Stimulated activated CD8-positive, alpha-beta memory T cell treated with anti-CD3 and anti-CD28 coated beads, Interleukin-4, amount 100 ng/mL, for 4 hours (primary cell): Measurements from ENCODE around the gene LIAS.
"Not testable (repeated sequence)": the region's sequence is repeated elsewhere in the genome, so short reads cannot be mapped to it uniquely, and the experiment has no call there.

ENCODE experiments used
- DNase-seq, 2 donors: peaks; one replicate each; pipeline ENCODE4 v3.0.0-alpha.2; 2020; ENCODE audit warnings: low read depth in 2 of 2, low spot score in 1 of 2

LIAS gene

DNA sequence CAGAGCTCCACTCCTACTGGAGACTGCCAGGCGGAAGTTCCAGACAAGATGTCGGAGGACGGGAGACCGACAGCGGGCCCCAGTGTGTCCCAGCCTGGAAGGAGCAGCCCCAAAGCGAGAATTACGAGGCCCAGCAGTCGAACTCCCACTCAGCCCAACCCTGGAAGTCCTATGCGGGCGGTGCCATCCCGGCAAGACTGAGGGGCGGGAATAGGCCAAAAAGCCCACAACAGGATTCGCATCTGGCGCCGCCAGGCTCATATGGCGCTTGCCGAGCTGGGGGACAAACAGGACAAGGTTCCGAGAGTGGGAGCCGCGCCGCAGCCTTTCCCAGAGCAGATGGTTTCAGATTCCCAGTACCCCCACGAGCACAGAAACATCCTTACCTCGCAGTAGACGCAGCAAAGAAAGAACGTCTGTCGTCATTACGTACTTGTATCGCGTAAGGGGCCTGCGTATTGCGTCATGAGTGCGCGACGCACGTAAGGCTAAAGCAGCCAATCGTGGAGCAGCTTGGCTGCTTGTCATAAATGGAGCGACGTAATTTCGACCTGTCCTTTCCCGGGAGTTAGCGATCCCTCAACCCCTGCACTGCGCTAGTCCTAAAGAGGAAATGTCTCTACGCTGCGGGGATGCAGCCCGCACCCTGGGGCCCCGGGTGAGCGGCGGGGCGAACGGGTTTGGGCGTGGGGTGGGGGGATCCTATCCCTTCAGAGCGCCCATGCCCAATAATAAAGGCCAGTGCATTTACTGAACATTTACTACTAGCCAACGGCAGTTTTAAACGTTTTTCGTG, at the start of gene LIAS, which contains the start of gene RPL9:
Gene LIAS, plus strand, starts transcription at position 552 of the 796 bp plus-strand sequence. Its CDS starts 62 bp downstream, at position 614.
Gene RPL9, minus strand, starts transcription at position 418 of the 796 bp plus-strand sequence. CDS start 483 bp downstream, outside the sequence.
- DNase-seq, result peak; percentile 88 to 89

- no peak for DNase-seq
Measured at GRCh38 chr4:39410415-39410814, 48.4 kb upstream of the LIAS start.

DNA sequence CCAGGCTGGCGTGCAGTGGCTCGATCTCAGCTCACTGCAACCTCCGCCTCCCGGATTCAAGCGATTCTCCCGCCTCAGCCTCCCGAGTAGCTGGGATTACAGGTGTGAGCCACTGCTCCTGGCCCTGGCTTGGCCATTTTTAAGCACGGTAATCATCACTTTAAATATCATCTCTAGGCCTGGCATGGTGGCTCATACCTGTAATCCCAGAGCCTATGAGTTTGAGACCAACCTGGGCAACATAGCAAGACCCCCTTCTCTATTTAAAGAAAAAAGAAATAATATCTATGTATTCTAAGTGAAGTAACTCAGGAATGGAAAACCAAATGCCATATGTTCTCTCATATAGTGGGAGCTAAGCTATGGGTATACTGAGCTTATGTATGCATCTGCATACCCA, 47.3 kb upstream of the LIAS start:
- not testable (repeated sequence) for DNase-seq

DNA sequence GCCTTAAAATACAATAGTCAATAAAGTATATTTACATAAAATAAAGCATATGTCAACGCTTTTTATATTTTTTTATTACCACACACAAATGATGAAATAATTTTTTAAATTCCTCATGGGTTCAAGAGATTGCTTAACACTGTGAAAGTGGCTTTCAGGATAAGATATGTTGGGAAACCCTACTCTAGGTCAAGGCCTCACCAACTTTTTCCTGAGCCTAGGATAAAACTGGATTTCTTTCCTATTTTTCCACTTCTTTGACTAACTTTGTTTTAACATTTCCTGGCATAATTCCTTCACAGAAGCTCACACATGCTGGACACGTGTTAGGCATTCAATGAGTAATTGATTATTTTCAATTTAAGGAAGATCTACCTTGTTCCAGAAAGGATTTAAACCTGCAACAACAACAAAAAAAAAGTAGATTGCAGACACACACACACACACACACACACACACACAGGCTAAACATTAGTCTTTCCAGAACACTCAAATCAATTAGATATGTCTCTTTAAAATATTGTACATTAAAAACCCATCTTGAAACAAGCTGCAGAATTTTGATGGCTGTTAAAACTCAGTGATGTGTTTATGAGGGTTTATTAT, 43.1 kb upstream of the LIAS start:
- no peak for DNase-seq

GRCh38 chr4:39422247-39422646, 36.6 kb upstream of the LIAS start:
- DNase-seq, result no peak

- DNase-seq, result not testable (repeated sequence)
Measured at GRCh38 chr4:39425297-39425696, 33.6 kb upstream of the LIAS start.

DNA sequence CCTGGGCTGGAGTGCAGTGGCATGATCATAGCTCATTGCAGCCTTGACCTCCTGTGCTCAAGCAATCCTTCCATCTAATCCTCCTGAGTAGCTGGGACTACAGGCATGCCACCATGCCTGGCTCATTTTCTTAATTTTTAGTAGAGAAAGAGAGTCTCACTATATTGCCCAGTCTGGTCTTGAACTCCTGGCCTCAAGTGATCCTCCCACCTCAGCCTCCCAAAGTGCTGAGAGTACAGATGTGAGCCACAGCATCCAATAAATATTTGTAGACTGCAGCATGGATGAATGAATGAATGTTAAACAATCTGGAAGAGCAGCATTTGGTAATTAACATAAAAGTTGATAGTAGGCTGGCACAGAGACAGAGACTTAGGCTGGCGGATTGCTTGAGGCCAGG, 32.1 kb upstream of the LIAS start:
- no peak for DNase-seq

DNA sequence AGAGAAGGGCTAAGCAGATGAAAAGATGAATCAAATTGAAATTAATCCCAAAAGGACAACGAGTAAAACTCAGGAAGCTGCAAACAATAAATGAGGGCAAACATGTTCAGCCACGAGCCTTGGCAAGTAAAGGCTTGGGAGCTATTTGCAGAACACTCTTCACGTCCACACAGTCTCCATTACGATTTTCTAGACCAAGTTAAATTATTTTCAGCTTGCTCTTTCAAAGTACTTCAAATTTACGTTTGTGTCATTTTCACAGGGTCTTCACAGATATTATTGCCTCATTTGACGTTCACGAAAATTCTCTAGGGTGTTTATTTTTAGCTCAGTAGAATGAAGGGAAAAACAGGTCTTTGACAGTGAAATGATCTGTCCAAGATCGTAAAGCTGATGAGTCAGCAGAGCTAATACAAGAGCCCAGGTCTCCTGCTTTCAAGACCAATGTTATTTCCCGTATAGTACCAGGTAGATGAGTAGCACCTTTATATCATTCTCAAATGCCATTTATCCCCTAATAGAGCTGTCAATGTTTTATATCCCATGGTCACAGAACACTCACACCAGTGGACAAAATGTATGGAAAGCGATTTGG, 31.2 kb upstream of the LIAS start:
- no peak for DNase-seq

DNA sequence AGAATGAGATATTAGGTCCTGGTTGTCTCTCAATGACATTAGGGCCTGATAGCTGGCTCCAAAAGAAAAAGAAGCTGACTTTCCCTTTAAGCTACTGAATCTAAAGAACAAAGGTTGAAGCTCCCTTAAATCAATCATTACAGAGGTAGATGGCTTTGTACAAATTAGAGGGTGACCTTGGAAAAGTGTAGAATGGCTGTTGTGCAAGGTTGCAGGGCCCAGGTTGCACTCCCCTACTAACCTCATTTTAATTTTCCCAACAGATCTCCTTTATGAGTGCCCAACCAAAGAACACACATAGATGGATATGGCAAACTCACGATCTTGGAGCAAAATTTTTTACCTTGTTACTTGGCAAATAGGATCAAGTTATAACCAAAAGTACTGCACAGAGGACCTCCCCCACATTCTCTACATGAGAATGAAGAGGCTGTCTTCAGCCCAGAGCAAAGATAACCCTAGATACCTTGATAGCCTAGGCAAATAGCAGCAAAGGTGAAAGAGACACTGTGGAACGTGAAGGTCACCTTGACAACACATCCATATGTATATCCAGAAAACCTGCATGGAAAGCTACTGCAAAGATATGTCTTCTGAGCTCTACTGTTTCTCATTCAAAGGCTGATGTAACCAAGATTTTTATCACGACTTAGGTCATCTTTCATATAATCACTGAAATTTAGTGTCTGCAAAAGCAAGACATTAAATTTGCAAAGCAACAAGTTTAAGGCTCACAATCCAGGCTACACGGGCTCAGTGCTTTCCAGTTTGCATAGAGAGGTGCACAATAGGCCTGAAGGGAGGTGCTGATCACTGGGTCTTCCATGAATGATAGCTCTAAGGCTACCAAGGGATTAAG, 29.2 kb upstream of the LIAS start:
- no peak for DNase-seq

DNA sequence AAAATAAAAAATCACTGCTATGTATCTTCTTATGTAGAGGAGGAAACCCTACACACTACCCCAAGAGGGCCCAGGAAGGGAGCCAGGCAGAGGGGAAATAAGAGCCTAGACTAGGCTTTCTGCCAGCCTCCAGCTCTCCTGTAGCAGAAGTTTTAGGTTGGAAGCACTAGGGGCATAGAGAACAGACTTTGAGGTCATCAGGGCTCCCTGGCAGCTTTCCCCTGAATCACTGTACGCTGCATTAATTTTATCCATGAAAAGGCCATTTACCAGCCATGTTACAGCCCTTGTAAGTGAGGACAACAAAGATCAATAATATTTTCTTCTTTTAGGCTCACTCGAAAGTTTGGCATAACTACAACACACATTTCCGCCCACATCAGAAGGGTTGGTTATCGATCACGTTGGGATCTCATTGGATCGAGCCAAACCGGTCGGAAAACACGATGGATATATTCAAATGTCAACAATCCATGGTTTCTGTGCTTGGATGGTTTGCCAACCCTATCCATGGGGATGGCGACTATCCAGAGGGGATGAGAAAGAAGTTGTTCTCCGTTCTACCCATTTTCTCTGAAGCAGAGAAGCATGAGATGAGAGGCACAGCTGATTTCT, 24.9 kb upstream of the LIAS start:
- no peak for DNase-seq

DNA sequence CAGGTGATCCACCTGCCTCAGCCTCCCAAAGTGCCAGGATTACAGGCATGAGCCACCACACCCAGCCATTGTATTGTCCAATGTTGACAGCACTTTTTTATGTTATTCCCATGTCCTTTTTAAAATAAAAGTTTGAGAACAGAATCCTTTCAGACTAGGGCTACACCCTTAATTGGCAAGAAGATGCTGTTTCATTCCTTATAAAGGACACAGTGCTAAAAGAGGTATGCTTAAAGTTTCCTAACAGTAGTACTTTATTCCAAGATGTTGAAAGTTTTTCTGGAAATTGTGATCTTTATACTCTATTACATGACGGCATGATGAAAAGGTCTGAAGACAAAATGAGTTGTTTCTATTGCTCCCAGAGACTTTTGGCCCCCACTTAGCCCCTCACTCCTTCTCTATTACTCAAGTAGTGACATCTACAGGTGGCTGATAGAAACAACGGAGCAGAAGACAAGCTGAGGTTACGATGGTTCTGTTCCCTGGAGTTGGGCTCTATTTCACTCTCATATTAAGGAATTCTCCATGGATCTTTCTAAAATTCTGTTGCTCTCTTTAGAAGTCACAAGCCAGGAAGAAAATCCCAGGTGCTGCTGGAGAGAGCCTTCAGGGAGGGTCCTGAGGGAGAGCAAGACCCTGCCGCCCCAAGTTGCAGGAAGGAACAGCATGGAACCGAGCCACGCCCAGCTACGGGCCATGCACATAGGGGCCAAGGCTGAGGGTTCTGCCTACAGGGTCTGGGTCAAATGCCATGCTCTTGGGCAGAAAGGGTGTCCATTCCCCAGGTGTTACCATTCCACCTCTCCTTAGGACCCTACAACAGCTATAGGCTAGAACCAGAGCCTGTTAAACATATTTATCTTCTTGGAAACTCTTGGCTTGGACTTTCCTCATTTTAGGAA, 22.9 kb upstream of the LIAS start:
- no peak for DNase-seq

GRCh38 chr4:39441593-39441992, 17.3 kb upstream of the LIAS start:
- DNase-seq, result no peak

GRCh38 chr4:39442998-39443397, 15.9 kb upstream of the LIAS start:
- no peak for DNase-seq

- no peak for DNase-seq
Measured at GRCh38 chr4:39446483-39446841, 12.4 kb upstream of the LIAS start.

- DNase-seq, result peak in 1 of 2 donors; percentile 35
Measured at GRCh38 chr4:39446842-39447573, 11.8 kb upstream of the LIAS start.

- no peak for DNase-seq
Measured at GRCh38 chr4:39450618-39451017, 8.2 kb upstream of the LIAS start.

- no peak for DNase-seq
Measured at GRCh38 chr4:39451423-39452023, 7.3 kb upstream of the LIAS start.

- DNase-seq, result no peak
Measured at GRCh38 chr4:39452153-39452859, 6.5 kb upstream of the LIAS start.
